T1000 (cell line): ENCODE results near the gene MXRA5.
"Not testable (repeated sequence)": the region's sequence is repeated elsewhere in the genome, so short reads cannot be mapped to it uniquely, and the experiment has no call there.

ENCODE experiments used
- DNase-seq: peaks from one replicate; lab custom pipeline; 2025; ENCODE audit warnings: mixed read lengths; lab: John Stamatoyannopoulos, UW

The MXRA5 gene

GRCh38 chrX:3346501-3347259, at the start of gene MXRA5:
MXRA5 (minus strand) TSS chrX:3346652; CDS start chrX:3343833, 2,819 bp downstream.
- no peak for DNase-seq

- DNase-seq = no peak
Measured at GRCh38 chrX:3393581-3394111, 47.2 kb upstream of the MXRA5 start.

- no peak for DNase-seq
Measured at GRCh38 chrX:3393178-3393577, 46.7 kb upstream of the MXRA5 start.

GRCh38 chrX:3388457-3388856, 42.0 kb upstream of the MXRA5 start:
- DNase-seq = no peak

- no peak for DNase-seq
Measured at GRCh38 chrX:3384327-3384726, 37.9 kb upstream of the MXRA5 start.

- DNase-seq = no peak
Measured at GRCh38 chrX:3380603-3381002, 34.2 kb upstream of the MXRA5 start.

- no peak for DNase-seq
Measured at GRCh38 chrX:3379111-3379510, 32.7 kb upstream of the MXRA5 start.

- no peak for DNase-seq
Measured at GRCh38 chrX:3378156-3378555, 31.7 kb upstream of the MXRA5 start.

GRCh38 chrX:3377560-3377959, 31.1 kb upstream of the MXRA5 start:
- no peak for DNase-seq

- DNase-seq = not testable (repeated sequence)
Measured at GRCh38 chrX:3375878-3376508, 29.5 kb upstream of the MXRA5 start.

- DNase-seq = no peak
Measured at GRCh38 chrX:3374108-3374800, 27.8 kb upstream of the MXRA5 start.

- DNase-seq = no peak
Measured at GRCh38 chrX:3371163-3371562, 24.7 kb upstream of the MXRA5 start.

- DNase-seq = no peak
Measured at GRCh38 chrX:3370656-3371055, 24.2 kb upstream of the MXRA5 start.

GRCh38 chrX:3362956-3363355, 16.5 kb upstream of the MXRA5 start:
- DNase-seq = no peak

GRCh38 chrX:3360881-3361280, 14.4 kb upstream of the MXRA5 start:
- no peak for DNase-seq

GRCh38 chrX:3352741-3353140, 6.3 kb upstream of the MXRA5 start:
- not testable (repeated sequence) for DNase-seq

- no peak for DNase-seq
Measured at GRCh38 chrX:3351276-3351675, 4.8 kb upstream of the MXRA5 start.

GRCh38 chrX:3348191-3348590, 1.7 kb upstream of the MXRA5 start:
- DNase-seq = no peak

- DNase-seq = no peak
Measured at GRCh38 chrX:3345281-3346191, 916 bp downstream of the MXRA5 start.

GRCh38 chrX:3343569-3343968, 2.9 kb downstream of the MXRA5 start:
- DNase-seq = not testable (repeated sequence)

GRCh38 chrX:3340016-3340415, 6.4 kb downstream of the MXRA5 start:
- DNase-seq = no peak

- no peak for DNase-seq
Measured at GRCh38 chrX:3326681-3327080, 19.8 kb downstream of the MXRA5 start.
